SHP77 treated with DMSO at 0.1 percent for 48 hours (cell line): ENCODE results near the gene WARS2.
A peak's percentile ranks its signal among the peaks of the same experiment; 100 is the strongest.

Experiments used
- DNase-seq: peaks from one replicate; lab custom pipeline; 2025; lab: John Stamatoyannopoulos, UW

The WARS2 gene

DNA sequence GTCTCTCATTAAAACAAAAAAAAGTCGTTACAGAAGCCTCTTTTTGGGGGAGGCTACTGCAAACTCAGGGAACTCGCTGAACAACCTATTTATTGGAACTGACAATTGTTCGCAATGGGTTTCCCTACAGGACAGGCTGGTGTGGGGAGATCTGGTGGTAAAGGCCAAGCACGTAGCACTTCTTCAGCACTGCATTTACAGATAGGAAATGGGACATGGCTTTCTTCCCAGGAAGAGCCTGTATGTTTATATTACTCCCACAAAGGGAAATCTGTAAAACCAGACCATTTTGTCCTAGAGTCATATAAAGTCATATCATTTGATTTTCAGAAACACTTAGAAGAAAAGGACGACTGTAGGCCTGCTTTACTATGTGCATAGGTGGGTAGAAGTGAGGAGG lies 113.5 kb downstream of the WARS2 start:
- no peak for DNase-seq

- DNase-seq, result no peak
Observed at GRCh38 chr1:119015547-119015946, 124.9 kb downstream of the WARS2 start.

- DNase-seq, result no peak
Observed at GRCh38 chr1:119012383-119012782, 128.1 kb downstream of the WARS2 start.

- no peak for DNase-seq
Observed at GRCh38 chr1:119011706-119012105, 128.7 kb downstream of the WARS2 start.

GRCh38 chr1:119011116-119011515 lies 129.3 kb downstream of the WARS2 start:
- DNase-seq, result no peak

DNA sequence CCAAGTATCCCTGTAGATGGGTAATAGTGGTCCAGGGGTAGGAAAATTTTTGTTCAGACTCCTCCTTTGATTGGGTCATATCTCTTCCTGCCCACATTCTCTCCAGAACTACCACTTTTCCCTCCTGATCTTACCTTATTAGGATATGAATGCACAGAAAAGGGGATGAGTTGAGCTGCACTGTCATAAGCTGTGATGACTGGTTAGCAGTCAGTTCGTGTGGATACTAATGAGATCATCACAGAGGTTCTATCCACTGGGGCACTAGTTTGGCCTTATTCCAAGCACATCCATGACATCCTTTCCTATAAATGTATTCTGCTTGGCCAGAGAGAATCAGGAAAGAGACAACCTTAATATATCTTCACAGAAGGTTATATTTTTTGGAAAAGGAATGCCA lies 130.3 kb downstream of the WARS2 start:
- no peak for DNase-seq

DNA sequence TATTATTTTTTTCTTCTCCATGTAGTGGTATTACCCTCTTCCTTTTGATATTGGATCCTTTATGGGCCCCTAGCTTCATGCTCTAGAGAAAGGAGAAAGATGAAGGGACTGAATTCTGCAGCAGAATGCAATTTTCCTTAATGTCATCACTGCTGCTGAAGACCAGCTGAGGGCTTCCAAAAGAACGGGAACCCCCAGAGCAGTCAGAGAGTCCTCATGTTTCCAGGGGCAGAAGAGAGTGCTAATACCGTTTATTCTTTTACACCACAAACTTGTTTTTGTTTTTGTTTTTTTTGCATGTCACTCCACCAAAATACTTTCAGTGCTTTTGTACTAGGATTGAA lies 131.2 kb downstream of the WARS2 start:
- DNase-seq, result no peak

DNA sequence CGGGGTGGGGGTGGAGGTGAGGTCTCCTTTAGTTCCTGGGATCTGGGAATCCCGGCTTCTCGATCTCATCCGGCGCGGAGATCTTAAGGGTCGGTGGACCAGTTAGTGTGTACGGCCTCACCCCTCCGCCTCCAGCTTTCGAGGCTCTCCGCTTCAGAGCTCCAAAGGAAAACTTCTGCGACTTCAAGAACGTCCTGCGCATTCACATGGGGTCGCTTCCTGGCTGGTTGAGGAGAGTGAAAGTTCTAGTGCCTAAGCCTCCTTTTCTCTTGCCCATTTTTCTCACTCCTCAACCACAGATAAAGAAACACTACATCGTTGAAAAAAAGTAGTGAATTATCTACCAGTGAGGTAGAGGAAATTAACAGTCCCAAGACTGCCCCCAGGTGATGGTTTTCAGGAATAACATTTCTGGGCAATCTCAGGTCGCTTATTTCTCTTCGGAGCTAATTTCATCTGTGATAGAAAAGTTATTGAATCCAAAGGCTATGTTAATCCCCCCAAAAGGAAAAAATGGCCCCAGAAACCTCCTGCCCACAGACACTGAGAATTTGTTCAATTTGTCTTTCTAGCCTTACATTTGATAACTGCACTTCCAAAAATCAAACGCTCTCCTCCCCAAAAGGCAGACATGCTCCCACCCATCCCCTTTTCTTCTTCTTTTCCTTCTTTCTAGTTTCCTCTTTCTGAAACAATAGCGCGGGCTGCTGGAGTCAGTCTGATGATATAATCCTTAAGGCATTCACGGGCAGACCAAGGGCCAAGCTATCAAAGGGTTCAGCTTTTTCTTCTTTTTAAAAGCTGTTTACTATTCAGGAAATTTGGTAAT lies 131.8 kb downstream of the WARS2 start:
- peak; percentile 45 for DNase-seq

DNA sequence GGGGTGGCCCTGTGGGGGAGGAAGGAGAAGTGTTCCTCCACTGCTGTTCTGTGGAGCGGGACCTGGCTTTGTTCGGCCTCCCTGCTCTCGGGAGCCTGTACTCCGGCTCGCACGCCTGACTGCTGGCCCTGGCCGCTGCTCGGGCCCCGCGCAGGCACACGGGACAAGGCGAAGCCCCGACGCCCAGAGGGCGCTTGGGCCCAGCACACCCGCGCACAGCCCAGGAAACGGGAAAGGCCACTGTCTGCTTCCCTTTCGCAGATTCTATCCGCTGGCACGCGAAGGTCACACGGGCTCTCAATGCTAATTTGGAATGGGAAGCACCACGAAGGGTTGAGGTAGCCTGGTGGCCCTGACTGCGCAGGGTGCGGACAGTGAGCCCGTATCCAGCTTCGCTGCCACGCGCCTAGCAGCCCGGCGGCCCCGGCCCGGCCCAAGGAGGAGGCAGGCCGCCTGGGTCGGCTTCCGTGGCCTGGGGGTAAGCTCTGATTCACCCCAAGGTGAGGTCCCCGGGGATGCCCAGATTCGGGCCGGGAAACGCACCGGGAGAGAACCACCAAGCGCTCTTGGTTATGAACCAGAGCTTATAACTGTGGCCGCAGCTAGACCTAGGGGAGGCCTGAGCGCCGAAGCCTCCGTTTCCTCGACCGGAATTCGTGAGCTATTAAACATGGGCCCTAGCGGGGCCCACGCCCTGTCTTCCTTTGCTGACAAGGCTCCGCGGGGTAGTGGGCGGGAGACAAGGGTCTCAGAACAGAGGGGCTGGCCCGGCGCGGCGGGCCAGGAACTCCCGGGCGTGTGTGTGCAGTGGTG lies 132.6 kb downstream of the WARS2 start:
- no peak for DNase-seq

- no peak for DNase-seq
Observed at GRCh38 chr1:119007339-119007669, 133.1 kb downstream of the WARS2 start.

GRCh38 chr1:119006406-119007279 lies 133.8 kb downstream of the WARS2 start:
- no peak for DNase-seq

DNA sequence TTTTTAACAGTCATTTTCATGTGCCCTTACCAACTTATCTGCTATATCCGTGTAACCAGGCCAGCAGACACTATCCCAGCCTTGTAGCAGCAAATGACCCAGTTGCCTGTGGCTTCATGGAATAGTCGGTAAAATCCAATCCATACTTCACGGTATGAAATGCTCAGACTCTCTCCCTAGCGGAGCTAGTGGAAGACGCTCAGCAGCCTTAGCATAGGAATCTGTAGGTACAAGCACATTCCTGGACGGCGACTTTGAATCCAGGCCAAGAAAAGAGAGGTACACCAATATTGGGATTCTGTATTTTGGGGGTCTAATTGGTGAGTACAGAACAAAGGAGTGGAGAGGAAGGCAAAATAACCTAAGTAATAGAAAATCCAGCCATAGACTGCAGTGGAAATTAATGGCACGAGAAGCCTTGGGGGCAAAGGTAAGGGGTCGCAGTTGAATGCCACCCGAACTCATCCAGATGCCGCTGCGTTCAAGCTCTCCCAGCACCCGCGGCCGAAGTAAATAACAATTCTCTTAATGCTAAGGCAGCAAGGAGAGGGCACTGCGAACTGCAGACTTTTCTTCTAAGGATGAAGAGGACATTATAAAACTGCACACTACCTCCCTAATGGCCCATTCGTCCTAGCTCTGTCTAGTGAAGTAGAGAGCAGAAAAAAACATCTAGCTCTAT lies 134.6 kb downstream of the WARS2 start:
- no peak for DNase-seq

GRCh38 chr1:119004781-119005180 lies 135.7 kb downstream of the WARS2 start:
- no peak for DNase-seq

DNA sequence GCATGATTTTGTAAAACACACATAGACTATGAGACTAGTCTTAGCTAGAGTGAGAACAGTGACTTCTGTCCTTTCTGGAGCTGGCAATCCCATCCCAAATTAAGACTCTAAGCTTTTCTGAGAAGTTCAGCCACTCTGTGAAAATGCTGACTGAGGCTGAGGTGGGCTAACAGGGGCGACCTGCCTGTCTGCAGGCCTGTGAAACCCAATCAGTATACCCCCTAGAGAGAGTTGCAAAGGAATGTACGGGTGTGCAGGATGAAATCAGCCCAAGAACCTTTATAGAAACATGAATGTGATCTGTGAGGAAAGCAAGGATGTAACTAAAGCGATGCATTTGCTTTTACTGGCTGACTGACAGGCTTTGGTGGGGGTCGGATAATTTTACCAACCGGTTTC lies 136.3 kb downstream of the WARS2 start:
- no peak for DNase-seq

- DNase-seq, result no peak
Observed at GRCh38 chr1:119003413-119004128, 136.9 kb downstream of the WARS2 start.

- DNase-seq, result no peak
Observed at GRCh38 chr1:119002028-119002686, 138.3 kb downstream of the WARS2 start.

- DNase-seq, result no peak
Observed at GRCh38 chr1:119001181-119002027, 139.0 kb downstream of the WARS2 start.

- DNase-seq, result no peak
Observed at GRCh38 chr1:119000371-119001180, 139.9 kb downstream of the WARS2 start.
